Activated CD4-positive, CD25-positive, alpha-beta regulatory T cell treated with anti-CD3 and anti-CD28 coated beads, Interleukin-2, amount 50 U/mL, for 24 hours (primary cell): ENCODE results near the gene CAMK2A.
"Not testable (repeated sequence)": the region's sequence is repeated elsewhere in the genome, so short reads cannot be mapped to it uniquely, and the experiment has no call there.

Source experiments
- ATAC-seq, 2 donors: fragments of 150-1000 bp; cut with Tn5 transposase; one replicate each; pipeline ENCODE4 v1.10.0; 2021; ENCODE audit warnings: mild to moderate bottlenecking in 1 of 2, moderate library complexity in 1 of 2

The CAMK2A gene

DNA sequence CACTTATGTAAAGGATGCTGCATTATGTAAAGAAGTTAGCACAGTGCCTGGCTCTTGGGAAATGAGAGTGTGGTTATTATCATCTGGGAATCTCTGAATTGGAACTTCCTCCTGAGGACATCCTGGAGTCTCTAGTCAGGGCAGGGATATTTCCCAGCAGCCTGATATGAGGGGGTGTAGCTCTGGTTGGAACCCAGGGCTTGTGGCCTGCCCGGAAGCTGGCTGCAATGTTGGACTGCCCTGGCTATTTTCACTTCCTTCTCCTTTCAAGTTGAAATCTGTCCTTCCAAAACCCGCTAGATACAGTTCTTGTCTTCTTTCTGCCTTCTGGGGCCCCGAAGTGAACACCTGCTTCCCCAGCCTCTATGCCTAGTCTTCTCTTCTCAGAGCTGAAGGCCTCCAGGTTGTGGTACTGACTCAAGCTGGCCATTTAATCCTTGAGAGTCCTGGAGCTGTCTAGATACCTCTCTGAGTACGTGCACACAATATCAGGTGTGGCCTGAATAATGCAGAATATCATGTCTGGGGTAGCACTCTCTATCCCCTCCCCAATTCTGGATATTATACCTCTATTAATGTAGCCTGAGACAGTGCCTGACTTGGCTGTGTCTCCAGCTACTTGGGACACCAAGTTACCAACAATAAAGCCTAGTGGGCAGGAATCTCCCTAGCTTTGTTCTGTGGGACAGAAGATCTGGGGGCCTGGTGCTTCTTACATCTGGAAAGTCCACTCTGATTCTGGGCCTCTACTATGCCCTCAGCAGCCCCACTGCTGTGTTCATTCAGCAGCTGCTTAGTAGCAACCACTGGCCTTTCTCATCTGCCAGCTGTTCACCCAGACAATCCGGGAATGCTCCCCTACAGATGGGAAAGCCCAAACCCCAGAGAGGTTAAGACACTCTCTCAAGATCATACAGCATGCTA lies 54.7 kb downstream of the CAMK2A start:
- ATAC-seq = no peak

DNA sequence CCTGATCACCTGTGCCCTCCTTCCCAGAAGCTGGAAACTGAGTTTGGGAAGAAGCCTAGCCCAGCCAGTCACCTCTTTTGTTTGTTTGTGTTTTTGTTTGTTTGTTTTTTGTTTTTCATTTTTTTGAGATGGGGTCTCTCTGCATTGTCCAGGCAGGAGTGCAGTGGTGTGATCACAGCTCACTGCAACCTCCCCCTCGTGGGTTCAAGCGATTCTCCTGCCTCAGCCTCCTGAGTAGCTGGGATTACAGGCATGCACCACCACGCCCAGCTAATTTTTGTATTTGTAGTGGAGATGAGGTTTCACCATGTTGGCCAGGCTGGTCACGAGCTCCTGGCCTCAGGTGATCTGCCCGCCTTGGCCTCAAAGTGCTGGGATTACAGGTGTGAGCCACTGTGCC lies 55.9 kb downstream of the CAMK2A start:
- ATAC-seq = not testable (repeated sequence)

DNA sequence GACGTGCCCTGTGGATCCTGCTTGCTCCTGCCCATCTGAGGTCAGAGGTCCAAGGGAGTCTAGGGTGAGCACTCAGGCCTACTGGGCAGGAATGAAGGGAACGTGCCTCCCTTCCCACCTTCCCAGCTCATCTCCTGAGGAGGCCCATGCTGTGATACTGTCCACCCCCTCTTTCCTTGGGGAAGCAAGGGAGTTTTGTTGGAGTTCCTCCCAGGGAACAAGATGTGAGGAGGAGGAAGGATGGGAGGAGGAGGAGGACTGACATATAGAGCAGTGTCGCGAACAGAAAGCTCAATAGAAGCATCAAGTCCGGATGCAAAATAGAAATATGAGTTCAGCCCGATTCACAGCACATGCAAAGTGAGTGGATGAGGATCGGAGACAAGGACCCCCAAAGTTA lies 58.7 kb downstream of the CAMK2A start:
- ATAC-seq = no peak

DNA sequence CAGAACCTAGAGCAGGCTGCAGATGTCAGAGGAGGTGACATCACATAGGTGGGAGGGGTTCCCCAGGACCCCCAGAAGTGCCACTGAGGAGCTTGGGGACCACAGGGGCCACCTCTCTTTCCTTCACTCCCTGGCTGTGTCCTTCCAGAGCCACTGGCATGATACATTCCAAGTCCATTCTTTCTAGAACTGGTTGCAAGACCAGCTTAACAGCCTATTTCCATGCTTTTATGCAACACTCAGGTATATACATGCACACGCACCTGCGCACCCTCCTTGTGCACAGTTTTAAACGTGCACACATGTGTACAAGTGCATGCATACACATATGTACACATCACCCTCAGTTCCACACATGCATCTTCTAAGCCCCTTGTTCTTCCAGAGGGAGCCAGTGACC lies 60.0 kb downstream of the CAMK2A start:
- no peak for ATAC-seq

DNA sequence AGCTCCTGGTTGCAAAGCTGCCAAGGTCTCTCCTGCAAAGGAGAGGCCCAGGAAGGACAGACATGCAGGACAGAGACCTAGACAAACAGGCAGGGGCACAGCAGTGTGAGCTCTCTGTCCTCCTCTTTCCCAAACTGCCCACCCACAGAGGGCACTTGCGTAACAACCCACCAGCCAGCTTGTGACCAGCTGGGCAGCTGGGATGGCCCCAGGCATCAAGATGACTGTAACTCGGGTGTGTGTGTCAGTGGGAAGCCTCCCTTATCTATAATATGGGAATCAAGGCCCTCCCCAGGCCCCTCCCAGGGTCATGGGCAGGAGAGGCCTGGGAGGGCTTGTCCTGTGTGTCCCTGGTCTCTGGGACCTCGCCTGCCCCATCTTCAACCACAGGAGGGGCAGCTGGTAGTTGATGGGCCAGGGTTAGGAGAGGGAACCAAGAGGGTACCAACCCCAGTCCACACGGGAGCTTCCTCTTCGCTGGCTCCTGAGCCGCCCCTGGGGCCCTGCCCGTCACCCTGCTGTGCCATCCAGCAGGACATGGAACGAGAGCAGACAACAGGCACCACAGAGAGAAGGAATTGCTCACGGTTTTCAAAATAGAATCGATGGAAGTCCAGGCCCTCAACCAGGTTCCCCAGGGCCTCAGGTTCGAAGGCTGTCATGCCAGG lies 61.8 kb downstream of the CAMK2A start:
- no peak for ATAC-seq

DNA sequence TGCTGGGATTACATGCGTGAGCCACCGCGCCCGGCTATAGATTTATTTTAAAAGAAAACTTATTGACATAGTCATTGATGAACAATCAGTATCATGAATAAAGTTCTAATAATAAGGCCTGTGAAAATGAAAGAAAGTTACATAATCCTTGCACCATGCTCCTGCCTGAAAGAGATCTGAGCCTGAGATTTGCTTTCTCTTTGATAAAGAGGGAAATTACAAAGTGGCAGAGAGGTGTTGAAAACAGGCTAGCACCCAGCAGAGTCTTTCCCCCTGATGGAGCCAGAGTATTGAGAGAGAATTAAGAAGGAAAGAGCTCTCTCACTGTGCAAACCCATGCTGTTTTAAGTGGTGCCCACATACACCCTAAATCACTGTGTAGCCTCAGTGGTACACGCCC lies 62.5 kb downstream of the CAMK2A start:
- no peak for ATAC-seq

DNA sequence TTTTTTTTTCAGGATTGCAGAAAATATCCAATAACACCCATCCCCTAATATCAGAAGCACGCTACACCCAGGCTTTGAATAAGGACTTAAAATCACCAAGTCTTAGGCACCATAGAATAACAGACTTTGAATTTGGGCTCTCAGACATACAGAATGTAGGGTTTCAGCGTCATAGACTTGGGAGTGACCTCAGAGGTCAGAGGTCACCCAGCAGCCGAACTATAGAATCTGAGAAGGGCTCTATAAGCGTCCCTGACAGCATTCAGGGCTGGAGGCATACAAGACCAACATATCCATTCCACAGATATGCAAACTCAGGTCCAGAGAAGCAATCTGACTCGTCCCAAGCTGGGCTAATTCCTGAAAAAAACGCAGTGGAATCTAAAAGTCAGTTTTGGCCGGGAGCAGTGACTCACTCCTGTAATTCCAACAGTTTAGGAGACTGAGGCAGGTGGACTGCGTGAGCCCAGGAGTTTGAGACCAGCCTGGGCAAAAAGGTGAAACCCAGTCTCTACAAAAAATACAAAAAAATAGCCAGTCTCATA lies 65.0 kb downstream of the CAMK2A start:
- ATAC-seq = no peak

DNA sequence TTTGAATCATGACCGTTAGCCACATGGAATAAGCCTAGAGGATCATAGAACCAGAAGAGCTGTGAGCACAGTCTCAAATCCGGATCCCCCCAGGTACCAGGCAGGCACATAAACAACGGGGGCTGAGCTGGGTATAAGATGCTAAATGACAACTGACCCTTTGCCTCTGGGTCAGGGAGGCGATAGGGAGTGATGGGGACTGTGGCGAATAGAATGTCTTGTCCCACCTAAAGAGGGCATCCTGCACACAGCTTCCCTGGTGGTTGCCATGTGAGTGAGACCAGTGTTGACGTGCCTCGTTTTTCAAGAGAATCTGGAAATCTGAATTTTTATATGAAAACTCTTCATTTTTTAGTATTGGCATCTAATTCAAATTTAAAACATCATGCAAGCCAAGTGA lies 66.1 kb downstream of the CAMK2A start:
- ATAC-seq = no peak

DNA sequence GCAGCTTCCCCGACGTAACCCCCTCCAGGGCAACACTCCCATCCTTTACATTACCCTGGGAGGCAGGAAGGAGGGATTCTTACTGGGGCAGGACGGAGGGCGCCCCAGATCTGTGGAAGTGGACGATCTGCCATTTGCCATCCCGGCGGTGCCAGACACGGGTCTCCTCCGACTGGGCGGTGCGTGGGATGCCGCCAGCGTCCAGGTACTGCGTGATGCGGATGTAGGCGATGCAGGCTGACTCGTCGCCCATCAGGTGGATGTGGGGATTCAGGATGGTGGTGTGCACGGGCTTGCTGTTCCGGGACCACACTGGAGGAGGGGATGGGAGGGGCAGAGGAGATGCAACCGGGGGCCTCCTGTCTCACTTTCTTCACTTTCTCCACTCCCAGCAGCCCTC lies 66.7 kb downstream of the CAMK2A start:
- ATAC-seq = no peak

DNA sequence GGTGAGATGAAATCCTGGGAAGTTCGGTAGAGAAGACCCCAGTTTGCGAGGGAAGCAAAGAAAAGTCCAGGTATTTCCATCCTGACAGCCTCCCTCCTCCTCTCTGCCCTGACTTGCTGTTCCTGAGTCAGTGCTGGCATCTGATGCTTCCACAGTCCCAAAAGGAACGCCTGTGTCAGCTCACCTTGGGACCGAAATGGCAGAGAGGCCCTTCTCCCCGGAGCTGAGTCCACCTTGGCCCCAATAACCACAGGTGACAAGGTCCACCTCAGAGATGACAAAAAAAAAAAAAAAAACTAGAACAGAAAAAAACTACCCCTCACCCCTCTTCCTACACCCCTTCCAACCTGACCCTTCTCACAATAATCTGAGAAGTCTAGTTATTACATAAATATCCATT lies 68.1 kb downstream of the CAMK2A start:
- no peak for ATAC-seq

DNA sequence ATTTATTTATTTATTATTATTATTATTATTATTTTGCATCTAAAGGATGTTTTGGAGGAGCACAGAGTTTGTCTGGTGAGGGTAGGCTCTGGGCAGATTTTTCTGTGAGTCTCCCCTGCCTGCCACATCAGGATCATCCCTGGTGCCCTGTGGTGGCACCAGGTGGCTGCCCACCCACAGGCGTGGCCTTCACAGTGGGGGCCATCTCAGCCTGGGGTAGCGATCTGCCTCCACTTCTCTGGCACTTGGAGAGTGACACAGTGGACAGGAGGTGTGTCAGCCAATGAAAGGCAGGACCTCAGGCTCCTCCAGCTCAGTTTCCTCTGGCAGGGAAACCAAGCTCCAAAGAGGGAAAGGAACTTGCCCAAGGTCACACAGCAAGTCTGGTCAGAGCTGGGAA lies 69.7 kb downstream of the CAMK2A start:
- no peak for ATAC-seq

DNA sequence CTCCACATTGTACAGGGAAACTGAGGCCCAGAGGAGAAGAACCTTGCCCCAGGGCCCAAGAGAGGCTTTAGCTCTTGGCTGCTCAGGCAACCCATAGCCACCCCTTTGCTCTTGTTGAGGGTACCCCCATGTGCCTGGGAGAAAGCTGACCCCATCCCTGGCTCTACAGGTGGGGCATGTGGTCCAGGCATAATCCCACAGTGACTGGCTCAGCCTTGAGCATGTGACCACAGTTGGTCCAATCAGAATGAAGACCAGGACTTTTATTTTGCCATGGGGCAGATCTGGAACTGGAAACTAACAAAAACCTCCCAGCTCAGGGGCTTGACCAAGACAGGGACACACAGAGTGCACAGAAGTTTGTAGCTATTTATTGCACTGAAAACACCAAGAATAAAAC lies 70.4 kb downstream of the CAMK2A start:
- ATAC-seq = no peak

DNA sequence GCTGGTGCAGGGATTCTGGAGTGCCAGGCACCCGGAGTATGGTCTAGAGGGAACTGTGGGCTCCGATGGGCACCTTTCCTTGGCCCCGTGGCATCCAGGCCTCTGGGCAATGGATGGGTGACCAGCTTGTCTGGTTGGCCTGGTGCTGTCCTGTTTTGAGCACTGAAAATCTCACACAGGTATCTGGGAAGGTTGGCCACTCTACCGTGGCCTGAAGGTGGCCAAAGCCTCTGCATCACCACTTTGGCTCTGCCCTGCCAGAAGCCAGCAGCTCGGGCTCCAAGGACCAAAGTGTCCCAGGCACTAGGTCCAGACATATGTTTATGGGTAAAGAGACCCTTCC lies 70.9 kb downstream of the CAMK2A start:
- ATAC-seq = no peak

DNA sequence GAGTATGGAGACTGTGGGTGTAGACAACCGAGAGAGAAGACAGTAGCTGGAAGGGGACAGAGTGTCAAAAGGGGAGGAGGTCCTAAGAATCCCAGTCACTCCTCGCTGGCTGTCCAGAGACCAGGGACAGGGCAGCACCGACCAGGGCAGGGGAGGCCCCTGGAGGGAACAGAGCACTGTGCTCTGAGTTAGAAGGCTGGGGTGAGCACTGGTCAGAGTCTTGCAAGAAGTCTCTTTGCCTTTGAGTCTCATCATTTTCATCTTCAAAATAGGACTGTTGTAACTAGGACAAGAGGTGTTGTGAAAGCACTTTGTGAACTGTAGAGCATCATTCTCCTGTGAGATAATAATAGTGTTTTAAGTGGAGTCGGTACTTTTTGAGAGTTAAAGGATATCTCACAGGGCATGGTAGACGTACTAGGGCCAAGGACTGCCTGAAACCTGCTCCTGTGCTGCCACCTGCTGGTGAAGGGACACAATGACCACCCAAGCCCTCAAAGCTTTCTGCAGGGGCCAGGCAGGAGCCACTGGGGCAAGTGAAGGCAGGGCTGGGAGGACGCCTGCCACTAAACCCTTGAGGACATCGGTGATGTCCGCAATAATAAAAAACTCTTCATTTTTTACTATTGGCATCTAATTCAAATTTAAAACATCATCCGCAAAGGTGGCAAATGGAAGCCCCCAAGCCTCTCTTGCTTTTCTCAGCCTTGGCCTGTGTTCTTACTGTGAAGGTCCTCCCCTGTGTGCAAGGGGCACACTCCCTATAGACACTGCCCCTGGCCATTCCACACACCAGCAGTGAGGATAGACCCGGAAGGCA lies 71.5 kb downstream of the CAMK2A start:
- peak; percentile 76 to 85 for ATAC-seq

DNA sequence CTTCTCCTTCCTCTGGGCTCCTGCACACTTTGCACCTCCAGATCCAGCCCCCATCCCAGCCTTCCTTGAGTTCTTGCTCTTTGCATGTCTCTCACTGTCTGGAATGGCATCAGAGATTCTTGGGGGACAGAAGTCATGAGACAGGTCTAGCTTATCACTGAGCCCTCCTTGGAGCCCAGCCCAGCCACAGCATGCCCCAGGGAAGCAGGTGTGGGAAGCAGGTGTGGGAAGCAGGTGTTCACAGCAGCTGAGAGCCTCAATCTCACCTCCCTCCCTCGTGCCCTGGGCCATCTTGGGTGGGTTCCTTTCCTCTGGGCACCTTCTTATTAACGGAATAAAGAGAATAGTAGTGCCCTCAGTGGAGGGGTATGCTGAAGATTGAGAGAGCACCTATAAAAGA lies 72.5 kb downstream of the CAMK2A start:
- ATAC-seq = no peak

DNA sequence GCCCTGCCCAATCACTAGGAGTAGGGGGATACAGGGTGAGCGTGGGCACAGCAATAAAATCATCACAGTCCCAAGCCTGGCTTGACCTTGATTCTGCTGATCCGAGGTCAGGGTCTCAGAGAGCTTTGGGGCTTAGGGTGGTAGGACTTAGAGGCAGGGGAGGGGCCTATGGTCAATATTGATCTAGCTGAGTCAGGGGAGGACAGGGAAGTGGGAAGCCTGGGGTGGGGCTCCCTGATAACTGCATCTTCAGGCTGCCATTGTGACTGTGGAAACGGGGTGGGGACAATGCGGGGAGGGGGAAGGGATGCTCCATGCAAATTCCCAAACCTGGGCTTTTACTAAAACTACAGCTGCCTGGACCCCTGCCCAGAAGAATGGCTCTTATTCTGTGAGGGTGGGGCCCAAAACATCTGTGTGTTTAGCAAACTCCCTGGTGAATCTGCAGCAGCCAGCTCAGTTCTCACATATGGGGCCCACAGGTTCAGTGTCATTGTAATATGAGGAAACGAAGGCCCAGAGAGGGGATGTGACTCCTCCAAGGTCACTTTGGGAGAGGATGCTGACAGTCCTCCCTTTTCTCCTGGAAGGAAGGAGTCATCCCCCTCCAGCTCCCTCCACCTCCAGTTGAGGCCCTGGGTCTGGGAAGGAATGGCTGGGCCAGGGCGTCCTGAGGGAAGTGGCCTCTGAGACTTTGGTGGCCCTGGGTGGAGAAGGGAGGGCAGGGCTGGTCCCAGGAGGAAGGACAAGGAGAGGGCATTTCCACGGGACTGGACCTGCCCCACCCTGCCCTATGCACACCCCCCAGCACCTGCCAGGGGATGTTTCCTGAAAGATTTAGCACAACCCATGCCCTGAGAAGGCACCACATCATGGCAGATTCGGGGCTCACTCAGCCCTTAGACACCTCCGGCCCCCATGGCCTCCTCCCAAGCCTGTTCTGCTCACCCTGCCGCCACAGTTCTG lies 73.3 kb downstream of the CAMK2A start:
- ATAC-seq = no peak

DNA sequence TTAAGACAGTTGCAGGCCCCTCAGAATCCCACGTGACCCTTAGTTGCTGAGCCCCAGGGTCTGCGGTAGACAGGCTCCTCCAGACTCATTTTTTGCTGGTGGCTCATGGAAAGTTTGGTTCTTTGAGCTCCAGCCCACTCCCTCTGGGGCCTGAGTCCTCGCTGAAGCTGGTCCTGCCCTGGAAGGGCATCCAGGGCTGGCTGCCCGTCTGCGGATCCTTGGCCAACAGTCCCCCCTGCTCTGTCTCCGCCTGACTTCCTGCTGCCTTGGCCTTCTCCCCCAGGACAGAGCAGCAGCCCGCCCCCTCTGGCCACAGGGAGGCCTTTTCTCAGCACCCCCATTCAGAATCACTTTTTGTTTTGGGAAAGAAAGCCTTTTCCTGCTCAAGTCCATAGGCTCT lies 75.3 kb downstream of the CAMK2A start:
- no peak for ATAC-seq

DNA sequence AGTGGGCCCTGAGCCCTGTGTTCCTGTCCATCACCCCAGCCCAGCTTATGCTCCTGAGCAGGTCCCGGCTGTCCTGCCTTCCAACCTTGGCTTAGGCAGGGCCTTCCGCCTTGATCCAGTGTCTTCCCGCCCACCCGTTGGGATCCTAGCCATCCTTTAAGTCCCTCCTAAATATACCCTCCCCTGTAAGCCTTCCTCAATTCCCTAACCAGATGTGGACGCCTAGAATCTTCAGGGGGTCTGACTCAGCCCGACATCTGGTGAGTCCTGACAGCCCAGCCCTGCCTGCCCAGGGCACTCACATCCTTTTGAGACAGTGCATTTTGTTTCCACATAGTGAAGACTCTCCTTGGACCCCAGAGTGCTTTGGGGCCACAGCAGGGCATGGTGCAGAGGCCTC lies 76.0 kb downstream of the CAMK2A start:
- no peak for ATAC-seq

DNA sequence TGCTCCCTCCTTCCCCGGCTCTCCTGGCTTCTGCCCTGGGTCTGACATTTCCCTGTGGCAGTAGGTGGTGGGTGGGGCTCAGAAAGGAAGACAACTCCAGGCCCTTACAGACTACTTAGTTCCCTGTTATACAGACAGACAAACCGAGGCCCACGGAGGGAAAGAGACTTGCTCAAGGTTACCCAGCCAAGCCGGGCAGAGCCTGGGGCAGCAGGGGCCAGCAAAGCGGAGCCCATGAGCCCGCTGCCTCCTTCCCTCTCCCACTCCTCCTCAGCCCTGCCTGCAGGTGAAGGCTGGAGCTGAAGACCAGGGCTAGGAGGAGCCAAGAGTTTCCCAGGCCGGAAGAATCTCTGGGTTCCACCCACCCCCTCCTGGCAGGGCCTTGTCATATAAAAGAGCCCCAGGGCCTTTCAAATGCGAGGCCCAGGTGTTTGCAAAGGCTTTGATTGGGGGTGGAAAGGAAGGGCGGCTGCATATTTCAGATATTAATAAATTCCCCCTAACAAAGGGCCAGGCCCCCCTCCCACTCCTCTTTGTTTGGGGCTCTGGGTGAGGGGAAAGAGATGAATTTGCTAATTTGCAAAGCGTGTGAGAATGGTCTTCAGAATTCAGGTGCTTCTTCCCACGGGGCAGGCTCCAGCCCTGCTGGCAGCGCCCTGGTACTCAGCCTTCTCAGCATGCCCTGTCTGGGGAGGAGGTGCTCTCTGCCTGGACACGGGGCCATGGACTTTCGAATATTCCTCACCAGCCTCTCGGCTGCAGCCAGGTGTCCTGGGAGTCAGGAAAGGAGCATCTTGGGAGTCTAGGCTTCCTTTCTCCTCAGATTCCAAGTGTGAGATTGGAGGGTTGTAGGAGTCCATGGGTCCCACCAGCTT lies 78.2 kb downstream of the CAMK2A start:
- no peak for ATAC-seq

DNA sequence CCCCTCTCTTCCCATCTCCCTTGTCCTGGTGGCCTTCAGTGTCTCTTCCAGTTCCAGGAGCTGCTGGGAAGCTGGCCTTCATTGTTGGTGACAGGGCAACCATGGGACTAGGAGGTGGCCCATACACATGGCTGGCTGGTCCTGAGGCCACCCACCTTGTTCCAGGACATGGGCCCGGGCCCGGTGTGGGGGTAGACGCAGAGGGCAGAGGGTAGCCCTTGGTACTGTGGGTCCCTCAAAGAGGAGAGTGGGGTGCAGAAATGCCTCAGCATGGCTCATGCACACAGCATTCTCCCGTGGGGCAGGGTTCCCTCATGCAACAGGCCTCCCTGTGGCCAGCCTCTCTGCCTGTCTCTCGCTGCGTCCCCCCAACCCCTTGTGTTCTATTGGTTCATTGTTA lies 78.9 kb downstream of the CAMK2A start:
- no peak for ATAC-seq

DNA sequence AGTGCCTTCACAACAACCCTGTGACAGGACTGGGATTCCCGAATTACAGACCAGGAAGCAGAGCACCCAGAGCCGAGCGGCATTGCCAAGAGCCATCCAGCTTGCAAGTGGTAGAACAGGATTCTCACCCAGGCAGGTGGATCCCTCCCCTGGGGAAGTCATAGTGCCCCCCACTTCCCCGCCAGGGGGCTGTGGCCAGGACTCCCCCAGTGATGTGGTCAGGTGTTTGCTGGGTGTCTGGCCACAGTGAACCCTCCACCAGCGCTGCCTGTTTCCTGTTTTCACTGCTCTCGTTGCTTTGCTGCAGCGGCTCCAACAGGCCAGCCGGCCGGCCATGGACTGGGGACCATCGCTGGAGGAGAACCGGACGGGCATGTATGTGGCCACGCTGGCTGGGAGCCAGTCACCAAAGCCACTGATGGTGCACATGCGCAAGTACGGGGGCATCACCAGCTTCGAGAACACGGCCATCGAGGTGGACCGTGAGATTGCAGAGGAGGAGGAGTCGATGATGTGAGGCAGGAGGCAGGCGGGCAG lies 80.4 kb downstream of the CAMK2A start:
- ATAC-seq = no peak
